ENCODE data around the gene C12orf43.

Gene C12orf43

GRCh38 chr12:121026274-121027045 lies 10.2 kb upstream of the C12orf43 start:
- no peak for DNase-seq

GRCh38 chr12:121025442-121026226 lies 9.3 kb upstream of the C12orf43 start:
- DNase-seq = no peak

- DNase-seq = no peak
Observed at GRCh38 chr12:121023799-121024198, 7.5 kb upstream of the C12orf43 start.

- no peak for DNase-seq
Observed at GRCh38 chr12:121022713-121023112, 6.4 kb upstream of the C12orf43 start.

GRCh38 chr12:121021754-121022153 lies 5.5 kb upstream of the C12orf43 start:
- DNase-seq = no peak

- no peak for DNase-seq
Observed at GRCh38 chr12:121018860-121019617, 2.8 kb upstream of the C12orf43 start.

- no peak for DNase-seq
Observed at GRCh38 chr12:121017966-121018491, 1.7 kb upstream of the C12orf43 start.

GRCh38 chr12:121013715-121014114 lies 2.6 kb downstream of the C12orf43 start:
- DNase-seq = no peak

GRCh38 chr12:121011820-121012219 lies 4.5 kb downstream of the C12orf43 start:
- no peak for DNase-seq

GRCh38 chr12:121010860-121011259 lies 5.4 kb downstream of the C12orf43 start:
- no peak for DNase-seq

- DNase-seq = no peak
Observed at GRCh38 chr12:121009741-121010140, 6.5 kb downstream of the C12orf43 start.

- no peak for DNase-seq
Observed at GRCh38 chr12:121008347-121009098, 7.8 kb downstream of the C12orf43 start.

- DNase-seq = no peak
Observed at GRCh38 chr12:121005346-121005815, 10.9 kb downstream of the C12orf43 start.

- DNase-seq = no peak
Observed at GRCh38 chr12:121004253-121004815, 12.0 kb downstream of the C12orf43 start.

GRCh38 chr12:121003650-121004049 lies 12.6 kb downstream of the C12orf43 start:
- no peak for DNase-seq

- no peak for DNase-seq
Observed at GRCh38 chr12:121001841-121002483, 14.3 kb downstream of the C12orf43 start.

GRCh38 chr12:121001060-121001459 lies 15.2 kb downstream of the C12orf43 start:
- DNase-seq = no peak

GRCh38 chr12:121000530-121000929 lies 15.8 kb downstream of the C12orf43 start:
- no peak for DNase-seq

- DNase-seq = no peak
Observed at GRCh38 chr12:120999191-121000120, 16.8 kb downstream of the C12orf43 start.

GRCh38 chr12:120998435-120998834 lies 17.9 kb downstream of the C12orf43 start:
- DNase-seq = no peak
